ENCODE measurements around the gene FBXO22.
"Not testable (repeated sequence)": the region's sequence is repeated elsewhere in the genome, so short reads cannot be mapped to it uniquely, and the experiment has no call there.

FBXO22 gene

GRCh38 chr15:75866916-75867315 lies 36.8 kb upstream of the FBXO22 start:
- in situ Hi-C loops (cut with HindIII; ENCODE audit: low sequenced_read_pairs) = no loop called here
- TF ChIP-seq CTCF (IDR thresholded peaks at IDR 0.05; ENCODE audit: low read depth, low read length) = no peak
- H3K4me3 ChIP-seq (ENCODE audit: low read depth, low read length) = no peak overlapping the region
- no peak for DNase-seq (ENCODE audit: low read depth, low spot score)

GRCh38 chr15:75867449-75867848 lies 36.2 kb upstream of the FBXO22 start:
- DNase-seq (ENCODE audit: low read depth, low spot score) = no peak
- no peak for TF ChIP-seq CTCF (IDR thresholded peaks at IDR 0.05; ENCODE audit: low read depth, low read length)
- in situ Hi-C loops (cut with HindIII; ENCODE audit: low sequenced_read_pairs) = no loop called here
- H3K4me3 ChIP-seq (ENCODE audit: low read depth, low read length) = no peak overlapping the region

GRCh38 chr15:75868019-75868418 lies 35.7 kb upstream of the FBXO22 start:
- no peak overlapping the region for H3K4me3 ChIP-seq (ENCODE audit: low read depth, low read length)
- no peak for DNase-seq (ENCODE audit: low read depth, low spot score)
- TF ChIP-seq CTCF (IDR thresholded peaks at IDR 0.05; ENCODE audit: low read depth, low read length) = no peak
- in situ Hi-C loops (cut with HindIII; ENCODE audit: low sequenced_read_pairs) = no loop called here

GRCh38 chr15:75869446-75869845 lies 34.2 kb upstream of the FBXO22 start:
- no peak for TF ChIP-seq CTCF (IDR thresholded peaks at IDR 0.05; ENCODE audit: low read depth, low read length)
- DNase-seq (ENCODE audit: low read depth, low spot score) = no peak
- in situ Hi-C loops (cut with HindIII; ENCODE audit: low sequenced_read_pairs) = no loop called here
- H3K4me3 ChIP-seq (ENCODE audit: low read depth, low read length) = no peak overlapping the region

GRCh38 chr15:75871589-75871988 lies 32.1 kb upstream of the FBXO22 start:
- DNase-seq (ENCODE audit: low read depth, low spot score); in situ Hi-C loops (cut with HindIII; ENCODE audit: low sequenced_read_pairs); H3K4me3 ChIP-seq (ENCODE audit: low read depth, low read length): not testable (repeated sequence)

- in situ Hi-C loops (cut with HindIII; ENCODE audit: low sequenced_read_pairs) = no loop called here
- TF ChIP-seq CTCF (IDR thresholded peaks at IDR 0.05; ENCODE audit: low read depth, low read length) = no peak
- DNase-seq (ENCODE audit: low read depth, low spot score) = no peak
- H3K4me3 ChIP-seq (ENCODE audit: low read depth, low read length) = no peak overlapping the region
These were observed 31.2 kb upstream of the FBXO22 start for GRCh38 chr15:75872403-75872990.

GRCh38 chr15:75884041-75884440 lies 19.6 kb upstream of the FBXO22 start:
- DNase-seq (ENCODE audit: low read depth, low spot score) = peak; percentile 53
- no peak overlapping the region for H3K4me3 ChIP-seq (ENCODE audit: low read depth, low read length)
- in situ Hi-C loops (cut with HindIII; ENCODE audit: low sequenced_read_pairs) = no loop called here
- no peak for TF ChIP-seq CTCF (IDR thresholded peaks at IDR 0.05; ENCODE audit: low read depth, low read length)

Data from astrocyte of the spinal cord (primary cell).